HG03097 (cell line): ENCODE data around the gene NTN5.
"Not testable (repeated sequence)": the region's sequence is repeated elsewhere in the genome, so short reads cannot be mapped to it uniquely, and the experiment has no call there.

Experiments used
- ATAC-seq: cut with Tn5 transposase; IDR thresholded peaks from one replicate; pipeline ENCODE4 v1.9.1; 2021; ENCODE audit not compliant: unreplicated experiment, low FRiP score

Gene NTN5

DNA sequence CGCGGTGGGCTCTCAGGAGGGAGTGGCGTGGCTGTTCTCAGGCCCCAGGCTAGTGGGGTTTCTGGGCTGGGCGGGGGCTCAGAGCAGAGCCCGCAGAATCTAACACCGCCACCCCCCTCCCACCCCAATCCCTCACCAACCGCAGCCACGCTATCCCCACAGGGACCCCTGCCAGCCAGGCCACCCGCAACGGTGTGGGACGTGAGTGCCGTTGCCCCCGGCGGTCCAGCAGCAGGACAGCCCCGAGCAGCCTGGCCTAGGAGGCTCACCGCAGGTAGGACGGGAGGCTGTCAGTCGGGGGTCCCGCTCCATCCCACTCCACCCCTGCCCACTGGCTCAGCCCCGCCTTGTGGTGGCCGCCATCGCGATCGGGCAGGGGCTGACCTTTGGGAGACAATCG is at the start of gene NTN5:
Gene NTN5 (minus strand): TSS at position 24 of the 400 bp plus-strand sequence. CDS start 2,031 bp downstream, outside the sequence.
- no peak for ATAC-seq

DNA sequence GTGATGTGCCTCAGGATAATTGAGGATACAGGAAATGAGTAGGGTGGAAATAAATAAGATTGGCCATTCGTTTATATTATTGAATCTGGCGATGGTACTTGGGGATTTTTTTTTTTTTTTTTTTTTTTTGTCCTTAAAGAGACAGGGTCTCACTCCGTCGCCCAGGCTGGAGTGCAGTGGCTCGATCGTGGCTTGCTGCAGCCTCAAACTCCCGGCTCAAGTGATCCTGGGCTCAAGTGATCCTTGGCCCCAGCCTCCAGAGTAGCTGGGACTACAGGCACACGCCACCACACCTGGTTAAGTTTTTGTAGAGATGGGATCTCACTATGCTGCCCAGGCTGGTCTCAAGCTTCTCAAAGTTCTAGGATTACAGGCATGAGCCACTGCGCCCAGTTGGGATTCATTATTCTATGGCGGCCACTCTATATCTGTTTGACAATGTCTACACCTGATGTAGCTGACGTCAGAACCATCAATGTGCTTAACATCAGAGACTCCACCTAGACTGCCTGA is 49.4 kb upstream of the NTN5 start:
- ATAC-seq, result no peak

DNA sequence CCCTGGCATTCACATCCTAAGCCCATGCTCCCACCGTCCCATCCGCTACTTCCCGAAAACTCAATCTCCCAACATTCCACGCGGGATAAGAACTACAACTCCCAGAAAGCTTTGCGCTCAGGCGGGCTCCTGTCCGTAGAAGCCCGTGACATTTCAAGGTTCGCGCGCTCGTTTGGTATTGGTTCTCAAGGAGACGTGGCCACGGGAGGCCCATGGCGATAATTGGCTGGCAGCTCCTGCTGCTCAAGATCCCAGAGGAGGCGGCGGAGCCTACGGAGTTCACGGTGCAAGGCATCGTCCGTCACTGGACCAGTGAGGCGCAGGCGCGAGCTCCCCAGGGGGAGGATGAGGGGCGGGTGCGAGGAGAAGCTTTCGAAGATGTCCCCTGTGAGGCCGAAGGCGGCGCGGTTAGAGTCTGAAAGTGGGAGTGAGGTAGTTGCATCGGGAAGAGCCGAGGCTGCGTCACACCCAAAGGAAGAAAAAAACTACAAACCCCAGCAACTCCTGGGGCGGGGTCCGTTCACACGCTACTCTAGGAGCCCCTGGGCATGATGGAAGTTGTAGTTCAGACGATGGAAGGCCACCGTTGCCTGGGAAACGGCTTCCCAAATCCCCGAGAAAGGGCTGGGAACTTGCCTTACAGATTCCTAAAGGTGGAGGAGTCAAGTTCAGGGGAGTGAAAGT is 47.9 kb upstream of the NTN5 start:
- ATAC-seq, result peak; percentile 71

- no peak for ATAC-seq
Observed at GRCh38 chr19:48720251-48720612, 47.4 kb upstream of the NTN5 start.

- no peak for ATAC-seq
Observed at GRCh38 chr19:48719263-48720171, 46.7 kb upstream of the NTN5 start, which contains the start of gene MAMSTR. MAMSTR (minus strand) TSS chr19:48719725; CDS start chr19:48719031, 694 bp downstream.

- no peak for ATAC-seq
Observed at GRCh38 chr19:48718711-48719231, 46.0 kb upstream of the NTN5 start.

GRCh38 chr19:48718106-48718505 is 45.3 kb upstream of the NTN5 start:
- ATAC-seq, result not testable (repeated sequence)

- ATAC-seq, result no peak
Observed at GRCh38 chr19:48716562-48717291, 43.9 kb upstream of the NTN5 start.

GRCh38 chr19:48715681-48716171 is 42.9 kb upstream of the NTN5 start:
- ATAC-seq, result no peak

- ATAC-seq, result no peak
Observed at GRCh38 chr19:48714759-48715675, 42.2 kb upstream of the NTN5 start.

DNA sequence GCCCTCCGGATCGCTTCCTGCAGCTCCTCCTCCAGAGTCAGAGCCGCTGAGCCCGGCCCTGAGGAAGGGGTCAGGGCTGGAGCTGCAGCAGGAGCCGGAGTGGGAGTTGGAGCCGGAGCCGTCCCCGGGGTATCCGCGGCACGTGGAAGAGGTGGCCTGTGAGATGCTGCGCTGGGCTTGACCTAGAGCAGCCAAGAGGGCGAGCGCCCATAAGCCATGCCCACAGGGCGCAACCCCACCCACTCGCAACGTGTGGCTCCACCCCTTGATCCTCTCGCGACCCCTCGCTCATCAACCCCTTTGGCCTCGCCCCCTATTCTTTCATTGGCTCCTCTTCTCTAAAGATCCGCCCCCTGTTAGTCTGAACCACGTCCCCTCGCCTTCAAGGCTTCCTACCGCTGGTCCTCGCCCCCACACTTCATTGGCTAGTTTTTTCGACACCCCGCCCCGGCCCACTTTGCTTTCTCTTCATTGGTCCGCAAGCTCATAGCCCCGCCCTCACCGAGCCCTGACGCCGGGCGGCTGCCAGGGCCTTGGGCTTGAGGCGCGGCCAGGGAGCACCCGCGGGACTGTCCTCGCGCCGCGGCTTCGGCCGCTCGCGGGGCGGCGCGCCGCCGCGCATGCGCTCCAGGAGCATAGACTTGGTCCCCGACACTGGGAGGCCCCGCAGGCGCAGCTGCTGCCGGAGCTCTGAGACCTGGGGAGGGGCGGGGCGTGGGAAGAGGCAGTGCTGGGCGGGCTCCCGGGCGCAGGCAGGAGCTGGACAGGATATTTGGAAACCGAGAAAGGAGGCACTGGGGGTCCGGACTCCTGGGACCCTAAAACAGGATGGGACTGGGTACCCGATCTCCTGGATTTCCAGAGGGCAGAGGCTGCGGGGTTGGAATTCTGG is 41.3 kb upstream of the NTN5 start:
- ATAC-seq, result peak; percentile 92

DNA sequence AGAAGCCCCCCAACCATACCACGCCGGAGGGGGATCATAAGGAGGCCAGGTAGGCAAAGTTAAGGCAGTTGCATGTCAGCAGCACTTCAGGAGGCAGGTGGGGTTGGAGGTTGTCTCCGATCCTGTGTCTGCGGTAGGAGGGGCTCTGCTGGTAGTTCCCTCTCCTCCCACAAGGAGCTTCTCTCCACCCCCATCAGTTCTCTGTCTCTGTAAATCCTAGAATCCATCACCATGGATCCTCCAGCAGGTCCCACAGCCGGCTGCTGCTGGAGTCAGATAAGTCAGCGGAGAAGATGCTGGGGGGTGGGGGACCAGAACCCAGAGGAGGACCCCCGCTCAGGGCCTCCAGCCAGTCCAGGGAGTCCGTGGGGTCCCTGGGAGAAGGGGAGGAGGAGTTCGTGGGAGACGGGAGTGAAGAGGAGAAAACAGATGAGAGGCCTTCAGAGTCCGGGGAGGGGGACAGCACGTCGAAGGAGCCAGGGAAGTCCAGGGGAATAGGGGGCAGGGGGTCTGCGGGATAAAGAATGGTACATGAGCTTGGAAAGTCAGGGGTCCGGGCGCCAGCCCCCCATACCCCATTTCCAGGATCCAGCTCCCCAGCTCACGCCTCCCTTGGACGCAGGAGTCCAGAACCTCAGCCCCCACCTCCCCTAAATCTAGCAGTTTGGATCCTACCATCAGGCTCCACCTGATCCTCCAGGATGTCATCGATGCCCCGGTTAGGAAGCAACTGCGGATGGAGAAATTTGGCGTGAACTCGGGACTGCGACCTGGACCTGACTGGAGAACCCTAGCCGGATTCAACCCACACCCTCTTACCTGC is 40.4 kb upstream of the NTN5 start:
- no peak for ATAC-seq

DNA sequence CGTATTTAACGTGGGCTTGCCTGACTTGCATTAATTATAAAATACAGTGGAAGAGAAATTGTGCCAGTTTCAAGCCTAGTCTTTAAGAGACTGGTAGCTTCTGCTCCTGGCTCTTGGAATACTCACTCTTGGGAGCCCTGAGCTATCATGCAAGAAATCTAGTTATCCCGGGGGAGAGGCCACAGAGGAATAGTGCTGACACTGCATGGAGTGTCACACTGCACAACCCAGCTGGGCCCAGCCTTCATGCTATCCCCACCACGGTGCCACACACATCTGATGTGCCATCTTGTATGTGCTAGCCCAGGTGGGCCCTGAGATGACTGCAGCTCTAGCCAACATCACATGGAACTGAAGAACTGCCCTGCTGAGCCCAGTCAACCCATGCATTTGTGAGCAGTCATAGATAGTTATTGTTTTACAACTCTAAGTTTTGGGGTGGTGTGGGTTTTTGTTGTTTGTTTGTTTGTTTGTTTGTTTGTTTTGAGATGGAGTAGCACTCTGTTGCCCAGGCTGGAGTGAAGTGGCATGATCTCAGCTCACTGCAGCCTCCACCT is 38.4 kb upstream of the NTN5 start:
- no peak for ATAC-seq

GRCh38 chr19:48708471-48708870 is 35.7 kb upstream of the NTN5 start:
- ATAC-seq, result no peak

DNA sequence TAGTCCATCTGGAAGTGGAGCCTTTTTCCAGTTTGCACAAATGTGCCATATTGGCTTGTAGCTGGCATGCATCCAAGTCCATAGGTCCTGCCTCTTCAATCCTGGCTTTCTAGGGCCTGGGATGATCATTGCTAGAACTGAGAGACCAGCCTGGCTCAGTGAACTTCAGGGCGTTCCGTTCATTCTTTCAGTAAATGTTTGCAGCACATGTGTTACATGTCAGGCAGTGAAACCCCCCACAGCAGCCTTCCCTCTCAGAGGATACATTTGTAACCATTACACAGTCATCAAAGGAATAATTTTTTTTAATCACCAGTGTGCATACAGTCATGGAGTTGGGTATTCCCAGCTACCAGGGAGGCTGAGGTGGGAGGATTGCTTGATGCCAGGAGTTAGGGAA is 32.6 kb upstream of the NTN5 start:
- no peak for ATAC-seq

DNA sequence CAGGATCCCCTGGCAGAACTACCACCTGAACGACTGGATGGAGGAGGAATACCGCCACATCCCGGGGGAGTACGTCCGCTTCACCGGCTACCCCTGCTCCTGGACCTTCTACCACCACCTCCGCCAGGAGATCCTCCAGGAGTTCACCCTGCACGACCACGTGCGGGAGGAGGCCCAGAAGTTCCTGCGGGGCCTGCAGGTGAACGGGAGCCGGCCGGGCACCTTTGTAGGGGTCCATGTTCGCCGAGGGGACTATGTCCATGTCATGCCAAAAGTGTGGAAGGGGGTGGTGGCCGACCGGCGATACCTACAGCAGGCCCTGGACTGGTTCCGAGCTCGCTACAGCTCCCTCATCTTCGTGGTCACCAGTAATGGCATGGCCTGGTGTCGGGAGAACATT is 30.5 kb upstream of the NTN5 start:
- ATAC-seq, result no peak

- ATAC-seq, result no peak
Observed at GRCh38 chr19:48702701-48703100, 29.9 kb upstream of the NTN5 start.
